ENCODE data around the gene GDF7. TPM values are rescaled to one million over a fixed set of nuclear protein-coding genes. Genes with fewer than 3 reads are reported as not detected.
A peak's percentile ranks its signal among the peaks of the same experiment; 100 is the strongest.

The GDF7 gene
- total and polyA plus RNA-seq, 4 experiments from 2014 or later, result 0.04 to 0.26 (median 0.21) TPM

- POLR2A ChIA-PET (ENCODE audit: partially characterized antibody), result interaction anchor here (0.8 kb wide), 1 partner anchor 30 kb away, joined by 3 read pairs; the partner anchor contains the start of gene HS1BP3
- Mint-ChIP-seq H3K36me3 (peaks cover 37 to 49% of the 10 kb centered on the region in 2 donors), H3K27ac (peak overlapping the region in 2 of 7 donors; percentile 22 to 68), H3K4me1 (no peaks in the 10 kb centered on the region), H3K27me3 (no peaks in the 10 kb centered on the region), H3K9me3 (no peaks in the 10 kb centered on the region), H3K4me3 (no peak overlapping the region)
- Histone ChIP-seq H3K4me3 (ENCODE audit: low read length in 2 of 2) (no peak overlapping the region), H3K4me1 (ENCODE audit: insufficient read depth, low read length) (no peaks in the 10 kb centered on the region), H3K27me3 (ENCODE audit: insufficient read depth, low read length) (no peaks in the 10 kb centered on the region), H3K27ac (ENCODE audit: low read depth, low read length) (no peak overlapping the region), H3K9me3 (ENCODE audit: control insufficient read depth in 1 of 2, low read length in 2 of 2) (no peaks in the 10 kb centered on the region), H3K36me3 (ENCODE audit: insufficient read depth, low read length) (peaks cover 36% of the 10 kb centered on the region)
- CTCF ChIA-PET (ENCODE audit: partially characterized antibody), result no interaction called here
- intact Hi-C loops (cut with micrococcal nuclease), result no loop called here
- no peak for DNase-seq
These were observed 46.1 kb upstream of the GDF7 start for GRCh38 chr2:20620696-20621365.

- ChIA-PET CTCF (ENCODE audit: partially characterized antibody) (no interaction called here), POLR2A (ENCODE audit: partially characterized antibody) (interaction anchor here (0.8 kb wide), 1 partner anchor 30 kb away, joined by 3 read pairs; the partner anchor contains the start of gene HS1BP3)
- Mint-ChIP-seq H3K27ac (no peak overlapping the region), H3K36me3 (peaks cover 41 to 51% of the 10 kb centered on the region in 2 donors), H3K4me1 (no peaks in the 10 kb centered on the region), H3K27me3 (no peaks in the 10 kb centered on the region), H3K9me3 (no peaks in the 10 kb centered on the region), H3K4me3 (no peak overlapping the region)
- H3K27me3 ChIP-seq (ENCODE audit: insufficient read depth, low read length), result no peaks in the 10 kb centered on the region
- DNase-seq, result no peak
- H3K4me1 ChIP-seq (ENCODE audit: insufficient read depth, low read length), result no peaks in the 10 kb centered on the region
- no peak overlapping the region for H3K4me3 ChIP-seq (ENCODE audit: low read length in 2 of 2)
- intact Hi-C loops (cut with micrococcal nuclease), result no loop called here
- H3K36me3 ChIP-seq (ENCODE audit: insufficient read depth, low read length), result peaks cover 36% of the 10 kb centered on the region
- H3K27ac ChIP-seq (ENCODE audit: low read depth, low read length), result no peak overlapping the region
- no peaks in the 10 kb centered on the region for H3K9me3 ChIP-seq (ENCODE audit: control insufficient read depth in 1 of 2, low read length in 2 of 2)
These were observed 45.3 kb upstream of the GDF7 start for GRCh38 chr2:20621366-20622295.

DNA sequence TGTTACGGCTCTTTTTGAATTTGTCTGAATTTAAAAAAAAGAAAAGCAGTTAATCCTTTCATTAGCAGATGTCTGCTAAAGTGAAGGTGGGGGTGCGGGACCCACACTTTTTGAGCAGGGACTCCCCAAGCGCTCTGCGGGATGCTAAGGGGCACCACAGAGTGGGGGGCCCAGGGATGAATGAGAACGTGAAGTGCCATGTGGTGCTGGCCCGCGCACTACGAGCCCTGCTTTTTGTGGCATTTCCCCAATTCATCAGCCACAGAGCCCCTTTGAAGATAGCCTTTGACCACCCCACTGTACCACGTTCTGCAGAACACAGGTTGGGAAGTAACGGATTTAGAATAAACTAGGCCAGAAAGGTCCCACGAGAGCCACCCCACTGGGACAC is 44.7 kb upstream of the GDF7 start:
- H3K4me3 ChIP-seq (ENCODE audit: low read length in 2 of 2), result no peak overlapping the region
- H3K4me3 Mint-ChIP-seq, result no peak overlapping the region
- CTCF ChIA-PET (ENCODE audit: partially characterized antibody), result no interaction called here
- H3K27me3 ChIP-seq (ENCODE audit: insufficient read depth, low read length), result no peaks in the 10 kb centered on the region
- no peaks in the 10 kb centered on the region for H3K4me1 Mint-ChIP-seq
- H3K9me3 Mint-ChIP-seq, result no peaks in the 10 kb centered on the region
- peaks cover 41 to 47% of the 10 kb centered on the region in 2 donors for H3K36me3 Mint-ChIP-seq
- no peaks in the 10 kb centered on the region for H3K9me3 ChIP-seq (ENCODE audit: control insufficient read depth in 1 of 2, low read length in 2 of 2)
- intact Hi-C loops (cut with micrococcal nuclease), result no loop called here
- H3K27ac Mint-ChIP-seq, result no peak overlapping the region
- no peaks in the 10 kb centered on the region for H3K4me1 ChIP-seq (ENCODE audit: insufficient read depth, low read length)
- peaks cover 36% of the 10 kb centered on the region for H3K36me3 ChIP-seq (ENCODE audit: insufficient read depth, low read length)
- POLR2A ChIA-PET (ENCODE audit: partially characterized antibody), result no interaction called here
- H3K27me3 Mint-ChIP-seq, result no peaks in the 10 kb centered on the region
- no peak overlapping the region for H3K27ac ChIP-seq (ENCODE audit: low read depth, low read length)
- DNase-seq, result no peak

- Histone ChIP-seq H3K36me3 (ENCODE audit: insufficient read depth, low read length) (peaks cover 36% of the 10 kb centered on the region), H3K27ac (ENCODE audit: low read depth, low read length) (no peak overlapping the region), H3K4me1 (ENCODE audit: insufficient read depth, low read length) (no peaks in the 10 kb centered on the region), H3K27me3 (ENCODE audit: insufficient read depth, low read length) (no peaks in the 10 kb centered on the region), H3K4me3 (ENCODE audit: low read length in 2 of 2) (no peak overlapping the region), H3K9me3 (ENCODE audit: control insufficient read depth in 1 of 2, low read length in 2 of 2) (no peaks in the 10 kb centered on the region)
- Mint-ChIP-seq H3K4me1 (no peaks in the 10 kb centered on the region), H3K4me3 (no peak overlapping the region), H3K36me3 (peaks cover 41 to 46% of the 10 kb centered on the region in 2 donors), H3K27me3 (no peaks in the 10 kb centered on the region), H3K27ac (peak overlapping the region in 2 of 7 donors; percentile 71 to 77), H3K9me3 (no peaks in the 10 kb centered on the region)
- POLR2A ChIA-PET (ENCODE audit: partially characterized antibody), result no interaction called here
- intact Hi-C loops (cut with micrococcal nuclease), result no loop called here
- no peak for DNase-seq
- CTCF ChIA-PET (ENCODE audit: partially characterized antibody), result no interaction called here
These were observed 44.2 kb upstream of the GDF7 start for GRCh38 chr2:20622731-20623130.

GRCh38 chr2:20623241-20623640 is 43.7 kb upstream of the GDF7 start:
- H3K9me3 ChIP-seq (ENCODE audit: control insufficient read depth in 1 of 2, low read length in 2 of 2), result no peaks in the 10 kb centered on the region
- ChIA-PET POLR2A (ENCODE audit: partially characterized antibody) (no interaction called here), CTCF (ENCODE audit: partially characterized antibody) (no interaction called here)
- Mint-ChIP-seq H3K36me3 (peaks cover 41 to 42% of the 10 kb centered on the region in 2 donors), H3K27ac (no peak overlapping the region), H3K4me1 (peaks cover 0 to 1% (median 0%) of the 10 kb centered on the region in 4 donors), H3K27me3 (no peaks in the 10 kb centered on the region), H3K9me3 (no peaks in the 10 kb centered on the region), H3K4me3 (no peak overlapping the region)
- peaks cover 36% of the 10 kb centered on the region for H3K36me3 ChIP-seq (ENCODE audit: insufficient read depth, low read length)
- H3K27ac ChIP-seq (ENCODE audit: low read depth, low read length), result no peak overlapping the region
- no peaks in the 10 kb centered on the region for H3K27me3 ChIP-seq (ENCODE audit: insufficient read depth, low read length)
- DNase-seq, result no peak
- no peak overlapping the region for H3K4me3 ChIP-seq (ENCODE audit: low read length in 2 of 2)
- intact Hi-C loops (cut with micrococcal nuclease), result no loop called here
- H3K4me1 ChIP-seq (ENCODE audit: insufficient read depth, low read length), result no peaks in the 10 kb centered on the region

GRCh38 chr2:20623741-20624155 is 43.2 kb upstream of the GDF7 start:
- ChIA-PET POLR2A (ENCODE audit: partially characterized antibody) (no interaction called here), CTCF (ENCODE audit: partially characterized antibody) (no interaction called here)
- Histone ChIP-seq H3K9me3 (ENCODE audit: control insufficient read depth in 1 of 2, low read length in 2 of 2) (no peaks in the 10 kb centered on the region), H3K27me3 (ENCODE audit: insufficient read depth, low read length) (no peaks in the 10 kb centered on the region), H3K4me3 (ENCODE audit: low read length in 2 of 2) (no peak overlapping the region), H3K27ac (ENCODE audit: low read depth, low read length) (no peak overlapping the region), H3K36me3 (ENCODE audit: insufficient read depth, low read length) (peaks cover 36% of the 10 kb centered on the region), H3K4me1 (ENCODE audit: insufficient read depth, low read length) (no peaks in the 10 kb centered on the region)
- Mint-ChIP-seq H3K27me3 (no peaks in the 10 kb centered on the region), H3K9me3 (no peaks in the 10 kb centered on the region), H3K36me3 (peaks cover 41 to 45% of the 10 kb centered on the region in 2 donors), H3K4me1 (peaks cover 0 to 1% (median 0%) of the 10 kb centered on the region in 4 donors), H3K27ac (no peak overlapping the region), H3K4me3 (no peak overlapping the region)
- intact Hi-C loops (cut with micrococcal nuclease), result no loop called here
- DNase-seq, result no peak

- DNase-seq, result no peak
These were observed 42.6 kb upstream of the GDF7 start for GRCh38 chr2:20624156-20624883.

More at GRCh38 chr2:20624156-20624883, 42.6 kb upstream of the GDF7 start:
- H3K36me3 ChIP-seq (ENCODE audit: insufficient read depth, low read length), result peaks cover 36% of the 10 kb centered on the region
- ChIA-PET POLR2A (ENCODE audit: partially characterized antibody) (no interaction called here), CTCF (ENCODE audit: partially characterized antibody) (interaction anchor here (2.5 kb wide), 1 partner anchor 37 kb away, joined by 7 read pairs; no protein-coding TSS in a partner anchor)
- Mint-ChIP-seq H3K36me3 (peaks cover 40 to 46% of the 10 kb centered on the region in 2 donors), H3K4me1 (peaks cover 0 to 1% (median 0%) of the 10 kb centered on the region in 4 donors), H3K27me3 (no peaks in the 10 kb centered on the region), H3K27ac (no peak overlapping the region), H3K4me3 (no peak overlapping the region), H3K9me3 (no peaks in the 10 kb centered on the region)
- no peaks in the 10 kb centered on the region for H3K4me1 ChIP-seq (ENCODE audit: insufficient read depth, low read length)
- H3K4me3 ChIP-seq (ENCODE audit: low read length in 2 of 2), result no peak overlapping the region
- intact Hi-C loops (cut with micrococcal nuclease), result no loop called here
- no peaks in the 10 kb centered on the region for H3K27me3 ChIP-seq (ENCODE audit: insufficient read depth, low read length)
- H3K9me3 ChIP-seq (ENCODE audit: control insufficient read depth in 1 of 2, low read length in 2 of 2), result no peaks in the 10 kb centered on the region
- H3K27ac ChIP-seq (ENCODE audit: low read depth, low read length), result no peak overlapping the region
